Astrocyte (in vitro differentiated cells and primary cell): Measurements from ENCODE around the gene MARVELD1. TPM values are rescaled to one million over a fixed set of nuclear protein-coding genes. Genes with fewer than 3 reads are reported as not detected.

Experiments
- DNase-seq: peaks from one replicate; pipeline ENCODE4 v3.0.0-alpha.2; 2010; ENCODE audit warnings: low read depth
- FAIRE-seq: peaks from 2 replicates; lab custom pipeline; 2011; peaks lifted over from hg19 to GRCh38; lab: Jason Lieb, UNC
- H2AFZ ChIP-seq: 2 replicates; pipeline ENCODE4 v1.6.0; 2012; ENCODE audit warnings: low read depth, low read length, inconsistent platforms
- H3K27ac ChIP-seq: 2 replicates; pipeline ENCODE4 v1.5.1; 2011; ENCODE audit warnings: low read depth, low read length, inconsistent platforms
- H3K27me3 ChIP-seq: 2 replicates; pipeline ENCODE4 v1.6.0; 2011; ENCODE audit warnings: low read length, inconsistent platforms; ENCODE audit not compliant: insufficient read depth
- H3K36me3 ChIP-seq: 2 replicates; pipeline ENCODE4 v1.5.1; 2011; ENCODE audit warnings: low read length, inconsistent platforms; ENCODE audit not compliant: insufficient read depth
- H3K4me1 ChIP-seq: 2 replicates; pipeline ENCODE4 v1.5.1; 2011; ENCODE audit warnings: low read length, inconsistent platforms; ENCODE audit not compliant: insufficient read depth
- H3K4me2 ChIP-seq: 2 replicates; pipeline ENCODE4 v1.6.0; 2012; ENCODE audit warnings: low read length, inconsistent platforms
- H3K4me3 ChIP-seq: 2 replicates; pipeline ENCODE4 v1.5.1; 2011; ENCODE audit warnings: low read depth, mild to moderate bottlenecking, low read length, inconsistent platforms; ENCODE audit not compliant: insufficient read depth
- H3K79me2 ChIP-seq: 2 replicates; pipeline ENCODE4 v1.6.0; 2012; ENCODE audit warnings: mild to moderate bottlenecking, low read length, inconsistent platforms; ENCODE audit not compliant: insufficient read depth
- H3K9ac ChIP-seq: 2 replicates; pipeline ENCODE4 v1.6.0; 2012; ENCODE audit warnings: mild to moderate bottlenecking, low read length, inconsistent platforms
- H3K9me3 ChIP-seq: 2 replicates; pipeline ENCODE4 v1.5.1; 2012; ENCODE audit warnings: low read depth, mild to moderate bottlenecking, low read length, inconsistent platforms; ENCODE audit not compliant: insufficient read depth
- H4K20me1 ChIP-seq: 2 replicates; pipeline ENCODE4 v1.6.0; 2012; ENCODE audit warnings: low read length, inconsistent platforms; ENCODE audit not compliant: insufficient read depth
- H3K27ac Mint-ChIP-seq: one replicate; pipeline ENCODE4 v1.8.0; 2021; ENCODE audit warnings: mild to moderate bottlenecking, mixed read lengths; ENCODE audit not compliant: unreplicated experiment
- H3K27me3 Mint-ChIP-seq: one replicate; pipeline ENCODE4 v1.8.0; 2021; ENCODE audit warnings: low read depth, mixed read lengths; ENCODE audit not compliant: unreplicated experiment
- H3K36me3 Mint-ChIP-seq: one replicate; pipeline ENCODE4 v1.8.0; 2021; ENCODE audit warnings: low read depth, mixed read lengths; ENCODE audit not compliant: unreplicated experiment
- H3K4me1 Mint-ChIP-seq: one replicate; pipeline ENCODE4 v1.8.0; 2021; ENCODE audit warnings: low read depth, mixed read lengths; ENCODE audit not compliant: unreplicated experiment
- H3K4me3 Mint-ChIP-seq: one replicate; pipeline ENCODE4 v1.8.0; 2021; ENCODE audit warnings: mild to moderate bottlenecking, moderate library complexity, mixed read lengths; ENCODE audit not compliant: unreplicated experiment
- H3K9me3 Mint-ChIP-seq: one replicate; pipeline ENCODE4 v1.8.0; 2021; ENCODE audit warnings: mild to moderate bottlenecking, mixed read lengths; ENCODE audit not compliant: unreplicated experiment
- EZH2 ChIP-seq: IDR thresholded peaks from 2 replicates; pipeline ENCODE4 v1.6.1; 2012; ENCODE audit warnings: mild to moderate bottlenecking, low read length, inconsistent platforms; ENCODE audit not compliant: insufficient read depth
- total RNA-seq: library from RNA; stranded (reverse); gene quantifications from 2 replicates; pipeline ENCODE4 v1.2.1, GENCODE V29; 2021
- TF ChIP-seq, protein P1 (sequence below): IDR thresholded peaks from 2 replicates; pipeline ENCODE4 v1.5.1; 2011; ENCODE audit warnings: low read depth, mild to moderate bottlenecking, inconsistent platforms, low read length, moderate library complexity; ENCODE audit not compliant: insufficient read depth

Gene MARVELD1
- total RNA-seq, 1 donor from 2014 or later, result 69.7 TPM

DNA sequence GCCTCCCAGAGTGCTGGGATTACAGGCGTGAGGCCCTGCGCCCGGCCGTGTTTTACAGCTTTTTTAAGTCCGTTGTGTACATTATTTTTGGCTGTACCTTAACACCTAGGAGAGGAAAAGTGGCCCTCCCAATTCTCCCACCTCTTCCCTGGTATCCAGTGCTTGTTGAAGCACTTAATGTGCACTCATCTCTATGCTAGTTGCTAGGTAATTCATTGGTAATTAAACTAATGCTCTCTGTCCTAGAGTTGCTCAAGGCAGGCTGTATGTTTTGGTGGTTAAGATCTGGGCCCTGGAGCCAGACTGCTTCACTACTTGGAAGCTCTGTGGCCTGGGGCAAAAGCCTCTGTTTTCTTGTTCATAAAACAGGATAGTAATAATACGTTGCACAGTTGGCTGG lies 46.1 kb upstream of the MARVELD1 start:
- Histone ChIP-seq H3K79me2 (no peaks in the 10 kb centered on the region), H2AFZ (no peak overlapping the region), H3K4me2 (no peak overlapping the region), H3K9me3 (no peaks in the 10 kb centered on the region), H3K27me3 (no peaks in the 10 kb centered on the region), H3K27ac (no peak overlapping the region), H3K4me3 (no peak overlapping the region), H3K4me1 (no peaks in the 10 kb centered on the region), H3K36me3 (peaks cover 33% of the 10 kb centered on the region), H3K9ac (no peak overlapping the region), H4K20me1 (peaks cover 3% of the 10 kb centered on the region)
- Mint-ChIP-seq H3K9me3 (no peaks in the 10 kb centered on the region), H3K4me3 (no peak overlapping the region), H3K4me1 (no peaks in the 10 kb centered on the region), H3K36me3 (peaks cover 27% of the 10 kb centered on the region), H3K27ac (no peak overlapping the region), H3K27me3 (no peaks in the 10 kb centered on the region)
- FAIRE-seq (no peak), DNase-seq (no peak)
- no peak for TF ChIP-seq EZH2
- TF ChIP-seq, protein P1, sequence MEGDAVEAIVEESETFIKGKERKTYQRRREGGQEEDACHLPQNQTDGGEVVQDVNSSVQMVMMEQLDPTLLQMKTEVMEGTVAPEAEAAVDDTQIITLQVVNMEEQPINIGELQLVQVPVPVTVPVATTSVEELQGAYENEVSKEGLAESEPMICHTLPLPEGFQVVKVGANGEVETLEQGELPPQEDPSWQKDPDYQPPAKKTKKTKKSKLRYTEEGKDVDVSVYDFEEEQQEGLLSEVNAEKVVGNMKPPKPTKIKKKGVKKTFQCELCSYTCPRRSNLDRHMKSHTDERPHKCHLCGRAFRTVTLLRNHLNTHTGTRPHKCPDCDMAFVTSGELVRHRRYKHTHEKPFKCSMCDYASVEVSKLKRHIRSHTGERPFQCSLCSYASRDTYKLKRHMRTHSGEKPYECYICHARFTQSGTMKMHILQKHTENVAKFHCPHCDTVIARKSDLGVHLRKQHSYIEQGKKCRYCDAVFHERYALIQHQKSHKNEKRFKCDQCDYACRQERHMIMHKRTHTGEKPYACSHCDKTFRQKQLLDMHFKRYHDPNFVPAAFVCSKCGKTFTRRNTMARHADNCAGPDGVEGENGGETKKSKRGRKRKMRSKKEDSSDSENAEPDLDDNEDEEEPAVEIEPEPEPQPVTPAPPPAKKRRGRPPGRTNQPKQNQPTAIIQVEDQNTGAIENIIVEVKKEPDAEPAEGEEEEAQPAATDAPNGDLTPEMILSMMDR, result no peak

DNA sequence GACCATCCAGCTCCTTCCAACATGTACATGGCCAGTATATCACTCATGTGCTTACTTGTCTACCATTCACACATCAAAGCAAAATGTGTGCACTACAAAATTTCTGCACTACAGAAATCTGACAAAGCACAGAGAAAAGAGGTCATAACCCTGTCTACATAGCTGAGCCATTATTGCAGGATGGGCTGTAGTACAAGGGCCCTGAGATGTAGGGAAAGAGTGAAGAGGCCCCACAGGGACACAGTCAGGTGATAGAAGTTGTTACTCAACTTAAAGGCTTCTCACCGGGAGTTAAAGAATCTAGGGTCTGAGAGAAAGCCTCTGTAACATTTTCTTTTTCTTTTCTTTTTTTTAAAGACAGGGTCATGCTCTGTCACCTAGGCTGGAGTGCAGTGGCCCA lies 44.0 kb upstream of the MARVELD1 start:
- H3K36me3 Mint-ChIP-seq, result peaks cover 22% of the 10 kb centered on the region
- Histone ChIP-seq H3K79me2 (no peaks in the 10 kb centered on the region), H3K4me3 (no peak overlapping the region), H3K36me3 (peaks cover 27% of the 10 kb centered on the region), H3K4me1 (peaks cover 5% of the 10 kb centered on the region), H2AFZ (no peak overlapping the region), H3K9me3 (no peaks in the 10 kb centered on the region), H3K4me2 (no peak overlapping the region), H3K9ac (no peak overlapping the region), H3K27me3 (no peaks in the 10 kb centered on the region), H4K20me1 (peaks cover 9% of the 10 kb centered on the region), H3K27ac (no peak overlapping the region)
- no peak for FAIRE-seq
- no peaks in the 10 kb centered on the region for H3K27me3 Mint-ChIP-seq
- DNase-seq, result no peak
- peaks cover 14% of the 10 kb centered on the region for H3K4me1 Mint-ChIP-seq
- TF ChIP-seq EZH2, result no peak
- TF ChIP-seq, protein P1, result no peak
- no peaks in the 10 kb centered on the region for H3K9me3 Mint-ChIP-seq
- peak overlapping the region; percentile 5 for H3K27ac Mint-ChIP-seq
- no peak overlapping the region for H3K4me3 Mint-ChIP-seq

DNA sequence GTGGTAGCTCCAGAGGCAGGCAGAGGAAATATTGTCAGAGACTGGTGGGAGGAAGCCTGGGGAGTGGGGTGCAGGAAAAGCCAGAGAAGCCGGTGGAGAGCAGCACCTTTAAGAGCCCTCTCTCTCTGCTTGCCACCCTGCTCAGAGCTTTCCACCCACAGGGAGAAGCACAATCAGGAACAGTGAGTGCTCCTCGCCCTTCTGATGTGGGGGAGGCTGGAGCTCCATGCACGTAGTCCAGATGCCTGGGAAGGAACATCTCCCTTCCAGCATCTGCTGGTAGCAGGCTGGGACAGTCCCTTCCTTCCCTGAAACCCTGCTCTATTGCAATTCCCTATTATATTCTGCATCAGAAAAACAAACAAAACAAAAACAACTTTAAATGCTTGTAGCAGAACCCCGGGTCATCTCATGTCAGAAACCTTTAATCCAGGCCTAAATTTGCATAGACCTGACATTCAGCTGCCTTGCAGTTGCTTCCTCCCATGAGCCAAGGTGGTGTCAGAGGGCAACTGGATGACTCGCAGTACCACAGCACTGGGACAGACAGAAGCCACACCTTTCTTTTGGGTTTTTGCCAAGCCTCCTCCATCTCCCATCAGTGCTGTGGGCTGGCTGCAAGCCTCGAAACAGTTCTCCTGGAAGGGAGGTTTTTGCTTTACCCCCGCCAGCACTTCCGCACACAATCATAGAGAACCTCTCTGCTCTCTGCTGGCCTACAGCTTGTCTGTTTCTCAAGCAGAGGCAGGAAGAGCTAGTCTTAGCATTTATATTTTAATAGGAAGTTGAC lies 39.6 kb upstream of the MARVELD1 start:
- H3K79me2 ChIP-seq, result no peaks in the 10 kb centered on the region

More for the DNA sequence above, 39.6 kb upstream of the MARVELD1 start:
- Histone ChIP-seq H3K36me3 (peaks cover 21% of the 10 kb centered on the region), H3K4me2 (no peak overlapping the region), H4K20me1 (peaks cover 14% of the 10 kb centered on the region), H3K4me1 (peaks cover 5% of the 10 kb centered on the region), H3K4me3 (no peak overlapping the region), H3K27me3 (no peaks in the 10 kb centered on the region), H3K9me3 (no peaks in the 10 kb centered on the region), H2AFZ (no peak overlapping the region), H3K27ac (no peak overlapping the region), H3K9ac (no peak overlapping the region)
- FAIRE-seq (no peak), DNase-seq (peak; percentile 48)
- Mint-ChIP-seq H3K27me3 (no peaks in the 10 kb centered on the region), H3K27ac (peak overlapping the region; percentile 50), H3K9me3 (no peaks in the 10 kb centered on the region), H3K36me3 (peaks cover 19% of the 10 kb centered on the region), H3K4me3 (peak overlapping the region; percentile 13), H3K4me1 (peaks cover 20% of the 10 kb centered on the region)
- TF ChIP-seq, protein P1, result no peak
- TF ChIP-seq EZH2, result no peak
